ENCODE results near the gene GALNT14.

Gene GALNT14

DNA sequence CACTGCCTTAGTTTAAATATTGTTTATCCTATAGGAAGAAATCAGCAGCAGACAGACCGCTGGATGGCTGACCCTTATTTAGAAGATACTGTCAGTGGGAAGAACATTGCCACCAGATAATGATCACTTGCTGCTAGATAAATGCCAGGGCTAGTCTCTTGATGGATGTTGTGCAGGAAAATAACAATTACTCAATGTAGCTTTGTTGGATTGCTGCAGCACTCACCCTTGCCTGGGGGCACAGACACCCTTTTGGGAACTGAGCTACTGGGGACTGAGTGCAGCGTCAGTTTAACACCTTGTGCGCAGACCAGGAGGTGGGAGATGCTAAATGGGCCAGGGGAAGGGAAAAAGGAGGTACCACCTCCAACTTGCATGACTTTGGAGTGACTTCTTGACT is 266.8 kb downstream of the GALNT14 start:
- Histone ChIP-seq H3K9me3 (ENCODE audit: control insufficient read depth, insufficient read depth, low read length) (peaks cover 4% of the 10 kb centered on the region), H3K27me3 (ENCODE audit: control insufficient read depth, insufficient read depth, low read length) (no peaks in the 10 kb centered on the region), H3K9ac (ENCODE audit: low read depth, low read length) (no peak overlapping the region), H3K4me3 (ENCODE audit: low read depth, low read length) (no peak overlapping the region), H3K36me3 (ENCODE audit: control insufficient read depth, insufficient read depth, low read length) (no peaks in the 10 kb centered on the region), H3K4me1 (ENCODE audit: control insufficient read depth, insufficient read depth, low read length) (peaks cover 4% of the 10 kb centered on the region)

DNA sequence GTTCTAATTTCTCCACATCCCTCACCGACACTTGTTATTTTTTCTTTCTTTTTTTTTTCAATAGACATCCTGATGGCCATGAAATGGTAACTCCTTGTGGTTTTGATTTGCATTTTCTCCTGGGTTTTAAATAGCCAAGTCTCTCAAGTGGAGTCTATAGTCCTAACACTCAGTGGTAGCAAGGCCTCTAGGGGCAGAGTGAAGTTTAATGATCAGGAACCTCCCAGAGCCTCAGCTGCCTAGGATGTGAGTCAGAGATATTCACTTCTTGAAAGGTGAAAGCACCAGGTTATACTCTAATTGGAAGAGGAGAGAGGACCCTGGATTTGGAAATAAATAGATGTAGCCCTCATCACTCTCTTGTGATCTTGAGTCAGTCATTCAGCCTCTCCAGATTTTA is 268.3 kb downstream of the GALNT14 start:
- Histone ChIP-seq H3K36me3 (ENCODE audit: control insufficient read depth, insufficient read depth, low read length) (no peaks in the 10 kb centered on the region), H3K9me3 (ENCODE audit: control insufficient read depth, insufficient read depth, low read length) (peaks cover 4% of the 10 kb centered on the region), H3K9ac (ENCODE audit: low read depth, low read length) (no peak overlapping the region), H3K4me3 (ENCODE audit: low read depth, low read length) (no peak overlapping the region), H3K27me3 (ENCODE audit: control insufficient read depth, insufficient read depth, low read length) (no peaks in the 10 kb centered on the region), H3K4me1 (ENCODE audit: control insufficient read depth, insufficient read depth, low read length) (peaks cover 4% of the 10 kb centered on the region)

DNA sequence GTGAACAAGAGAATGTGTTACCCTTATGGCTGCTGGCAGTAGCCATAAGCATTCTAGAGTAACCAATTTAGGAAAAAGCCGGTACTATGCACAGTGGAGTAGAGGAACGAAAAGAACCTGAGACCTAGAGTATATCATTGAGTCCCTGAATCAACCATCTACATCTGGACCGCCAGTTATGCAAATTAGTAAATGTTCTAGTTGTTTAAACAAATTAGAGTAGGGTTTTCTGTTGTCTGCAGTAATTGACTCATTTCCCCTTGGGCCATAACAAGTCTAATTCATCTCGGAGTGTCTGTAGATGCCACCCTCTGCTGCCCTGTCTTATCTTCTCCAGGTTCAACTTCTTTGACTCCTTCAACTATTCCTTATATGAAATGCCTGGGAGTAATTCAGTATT is 270.9 kb downstream of the GALNT14 start:
- Histone ChIP-seq H3K9me3 (ENCODE audit: control insufficient read depth, insufficient read depth, low read length) (no peaks in the 10 kb centered on the region), H3K4me1 (ENCODE audit: control insufficient read depth, insufficient read depth, low read length) (peaks cover 4% of the 10 kb centered on the region), H3K27me3 (ENCODE audit: control insufficient read depth, insufficient read depth, low read length) (no peaks in the 10 kb centered on the region), H3K4me3 (ENCODE audit: low read depth, low read length) (no peak overlapping the region), H3K36me3 (ENCODE audit: control insufficient read depth, insufficient read depth, low read length) (no peaks in the 10 kb centered on the region), H3K9ac (ENCODE audit: low read depth, low read length) (no peak overlapping the region)

DNA sequence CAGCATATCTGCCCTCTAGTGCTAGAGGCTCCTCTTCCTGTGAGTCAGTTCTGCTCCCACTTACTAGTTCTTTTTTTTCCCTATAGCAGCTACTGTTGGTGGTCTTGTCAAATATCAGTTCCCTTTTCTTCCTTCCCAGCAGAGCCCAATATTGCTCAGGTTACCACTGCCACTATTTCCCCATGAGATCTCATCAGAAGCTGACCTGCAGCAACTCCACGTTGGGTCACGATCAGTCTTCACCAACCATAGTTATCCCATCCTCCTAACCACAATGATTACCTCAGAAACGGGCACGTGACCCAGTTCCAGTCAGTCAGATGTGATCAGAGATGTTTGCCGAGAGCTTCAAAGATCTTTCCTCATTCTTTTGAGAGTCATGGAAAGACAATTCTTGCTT is 271.3 kb downstream of the GALNT14 start:
- no peaks in the 10 kb centered on the region for H3K27me3 ChIP-seq (ENCODE audit: control insufficient read depth, insufficient read depth, low read length)
- H3K9ac ChIP-seq (ENCODE audit: low read depth, low read length) = no peak overlapping the region
- peaks cover 4% of the 10 kb centered on the region for H3K4me1 ChIP-seq (ENCODE audit: control insufficient read depth, insufficient read depth, low read length)
- no peak overlapping the region for H3K4me3 ChIP-seq (ENCODE audit: low read depth, low read length)
- H3K9me3 ChIP-seq (ENCODE audit: control insufficient read depth, insufficient read depth, low read length) = no peaks in the 10 kb centered on the region
- no peaks in the 10 kb centered on the region for H3K36me3 ChIP-seq (ENCODE audit: control insufficient read depth, insufficient read depth, low read length)

DNA sequence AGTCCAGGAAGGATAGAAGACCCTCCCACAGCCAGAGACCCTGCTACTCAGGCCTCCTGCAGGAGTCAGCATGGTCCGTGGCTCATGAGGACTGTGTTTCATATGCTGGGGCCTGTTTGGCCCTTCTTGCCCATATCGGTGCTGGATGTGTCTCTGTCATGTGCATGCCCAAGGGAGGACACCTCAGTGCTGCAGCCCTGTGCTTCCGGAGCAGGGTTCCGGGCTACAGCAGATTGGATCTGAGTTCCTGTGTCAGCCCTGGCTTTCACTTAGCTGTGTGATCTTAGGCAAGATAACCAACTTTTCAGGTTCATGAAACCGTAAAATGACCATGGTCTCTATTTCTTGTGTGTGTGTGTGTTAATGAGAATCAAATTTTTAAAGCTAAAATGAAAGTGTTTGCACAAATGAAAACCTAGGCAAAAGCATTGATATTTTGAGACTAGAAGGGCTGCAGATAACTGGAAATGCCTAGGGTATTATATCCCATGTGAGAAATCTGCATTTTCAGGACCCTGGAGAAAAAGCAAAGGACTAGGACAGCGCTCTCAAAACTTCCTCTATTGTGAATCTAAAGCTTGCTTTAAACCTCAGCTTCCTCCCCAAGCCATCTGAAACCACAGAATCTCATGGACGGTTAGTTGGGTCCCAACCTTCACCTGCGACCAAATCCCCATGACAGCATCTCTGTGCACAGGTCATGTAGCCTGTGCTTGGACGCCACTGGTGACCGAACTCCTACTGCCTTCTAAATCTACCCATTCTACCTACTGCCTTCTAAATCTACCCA is 272.2 kb downstream of the GALNT14 start:
- H3K9me3 ChIP-seq (ENCODE audit: control insufficient read depth, insufficient read depth, low read length) = no peaks in the 10 kb centered on the region
- H3K4me3 ChIP-seq (ENCODE audit: low read depth, low read length) = no peak overlapping the region
- H3K9ac ChIP-seq (ENCODE audit: low read depth, low read length) = no peak overlapping the region
- H3K36me3 ChIP-seq (ENCODE audit: control insufficient read depth, insufficient read depth, low read length) = no peaks in the 10 kb centered on the region
- H3K4me1 ChIP-seq (ENCODE audit: control insufficient read depth, insufficient read depth, low read length) = no peaks in the 10 kb centered on the region
- no peaks in the 10 kb centered on the region for H3K27me3 ChIP-seq (ENCODE audit: control insufficient read depth, insufficient read depth, low read length)

DNA sequence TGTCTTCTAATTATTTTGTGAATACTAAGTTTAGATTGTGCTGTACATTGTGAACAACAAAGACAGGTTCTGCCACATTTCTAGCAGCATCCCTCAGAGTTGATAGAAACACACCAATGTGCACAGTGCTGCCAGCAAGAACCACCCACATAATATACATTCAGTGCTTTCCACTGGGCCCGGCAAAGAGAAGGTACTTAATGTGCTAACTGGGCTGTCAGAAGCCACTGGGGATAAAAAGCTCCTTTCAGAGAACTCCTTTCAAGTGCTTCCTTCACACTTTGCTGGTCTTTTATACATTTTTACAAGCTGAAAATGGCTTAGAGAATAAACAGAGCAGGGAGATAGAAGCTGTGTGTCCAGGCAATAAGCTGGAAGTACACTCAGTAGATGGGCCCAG is 273.0 kb downstream of the GALNT14 start:
- H3K27me3 ChIP-seq (ENCODE audit: control insufficient read depth, insufficient read depth, low read length) = no peaks in the 10 kb centered on the region
- H3K9ac ChIP-seq (ENCODE audit: low read depth, low read length) = no peak overlapping the region
- H3K4me1 ChIP-seq (ENCODE audit: control insufficient read depth, insufficient read depth, low read length) = no peaks in the 10 kb centered on the region
- no peak overlapping the region for H3K4me3 ChIP-seq (ENCODE audit: low read depth, low read length)
- H3K36me3 ChIP-seq (ENCODE audit: control insufficient read depth, insufficient read depth, low read length) = no peaks in the 10 kb centered on the region
- H3K9me3 ChIP-seq (ENCODE audit: control insufficient read depth, insufficient read depth, low read length) = no peaks in the 10 kb centered on the region

DNA sequence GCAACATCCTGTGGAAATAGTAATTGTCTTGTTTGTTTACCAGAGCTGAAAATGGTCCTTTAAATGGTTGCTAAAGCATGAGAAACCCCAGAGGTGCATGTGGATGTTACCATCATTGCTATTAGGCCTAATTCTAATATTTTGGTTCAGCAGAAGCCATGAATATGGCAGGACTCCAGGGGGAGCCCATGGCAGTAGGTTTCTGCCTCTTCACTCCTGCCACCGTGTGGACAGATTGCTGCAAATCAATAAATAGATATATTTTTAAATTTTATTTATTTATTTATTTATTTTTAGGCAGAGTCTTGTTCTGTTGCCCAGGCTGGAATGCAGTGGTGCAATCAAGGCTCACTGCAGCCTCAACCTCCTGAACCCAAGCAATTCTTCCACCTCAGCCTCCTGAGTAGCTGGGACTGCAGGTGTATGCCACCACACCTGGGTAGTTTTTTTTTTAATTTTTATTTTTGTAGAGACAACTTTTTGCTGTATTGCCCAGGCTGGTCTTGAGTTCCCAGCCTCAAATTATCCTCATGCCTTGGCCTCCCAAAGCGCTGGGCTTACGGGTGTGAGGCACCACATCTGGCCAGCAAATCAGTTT is 276.1 kb downstream of the GALNT14 start:
- no peaks in the 10 kb centered on the region for H3K4me1 ChIP-seq (ENCODE audit: control insufficient read depth, insufficient read depth, low read length)
- H3K27me3 ChIP-seq (ENCODE audit: control insufficient read depth, insufficient read depth, low read length) = no peaks in the 10 kb centered on the region
- no peak overlapping the region for H3K9ac ChIP-seq (ENCODE audit: low read depth, low read length)
- H3K36me3 ChIP-seq (ENCODE audit: control insufficient read depth, insufficient read depth, low read length) = no peaks in the 10 kb centered on the region
- no peaks in the 10 kb centered on the region for H3K9me3 ChIP-seq (ENCODE audit: control insufficient read depth, insufficient read depth, low read length)
- no peak overlapping the region for H3K4me3 ChIP-seq (ENCODE audit: low read depth, low read length)

DNA sequence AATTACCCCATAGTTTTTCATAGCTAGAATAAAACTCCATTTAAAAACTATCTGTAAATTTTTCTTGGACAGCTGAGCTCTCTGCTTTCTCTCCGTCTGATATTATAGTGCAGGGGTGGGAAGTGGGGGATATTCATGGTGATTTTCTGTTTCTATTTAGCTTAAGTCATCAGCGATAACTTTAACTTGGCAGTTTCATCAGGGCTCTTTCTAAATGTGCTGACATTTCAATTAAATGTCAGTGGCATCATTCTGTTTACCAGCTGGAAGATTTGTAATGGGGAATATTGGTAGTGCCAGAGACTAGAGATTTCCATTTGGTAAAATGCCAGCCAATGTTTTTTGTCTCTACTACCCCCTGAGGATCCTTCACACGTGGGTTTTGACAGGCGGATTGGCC is 277.5 kb downstream of the GALNT14 start:
- H3K9me3 ChIP-seq (ENCODE audit: control insufficient read depth, insufficient read depth, low read length) = no peaks in the 10 kb centered on the region
- no peaks in the 10 kb centered on the region for H3K27me3 ChIP-seq (ENCODE audit: control insufficient read depth, insufficient read depth, low read length)
- H3K4me1 ChIP-seq (ENCODE audit: control insufficient read depth, insufficient read depth, low read length) = no peaks in the 10 kb centered on the region
- no peak overlapping the region for H3K9ac ChIP-seq (ENCODE audit: low read depth, low read length)
- H3K36me3 ChIP-seq (ENCODE audit: control insufficient read depth, insufficient read depth, low read length) = no peaks in the 10 kb centered on the region
- H3K4me3 ChIP-seq (ENCODE audit: low read depth, low read length) = no peak overlapping the region

All from iPS-15b (cell line).